ENCODE measurements around the gene RAD54L.

Gene RAD54L

GRCh38 chr1:46205141-46205540 is 42.4 kb upstream of the RAD54L start:
- DNase-seq (ENCODE audit: low read depth, low spot score) = no peak
- H3K4me3 ChIP-seq (ENCODE audit: low read depth, low read length) = no peak overlapping the region
- ChIA-PET POLR2A (no interaction called here), CTCF (interaction anchor here (11.3 kb wide), 1 partner anchor 18 kb away, joined by 102 read pairs; no protein-coding TSS in a partner anchor)
- TF ChIP-seq, protein P1, sequence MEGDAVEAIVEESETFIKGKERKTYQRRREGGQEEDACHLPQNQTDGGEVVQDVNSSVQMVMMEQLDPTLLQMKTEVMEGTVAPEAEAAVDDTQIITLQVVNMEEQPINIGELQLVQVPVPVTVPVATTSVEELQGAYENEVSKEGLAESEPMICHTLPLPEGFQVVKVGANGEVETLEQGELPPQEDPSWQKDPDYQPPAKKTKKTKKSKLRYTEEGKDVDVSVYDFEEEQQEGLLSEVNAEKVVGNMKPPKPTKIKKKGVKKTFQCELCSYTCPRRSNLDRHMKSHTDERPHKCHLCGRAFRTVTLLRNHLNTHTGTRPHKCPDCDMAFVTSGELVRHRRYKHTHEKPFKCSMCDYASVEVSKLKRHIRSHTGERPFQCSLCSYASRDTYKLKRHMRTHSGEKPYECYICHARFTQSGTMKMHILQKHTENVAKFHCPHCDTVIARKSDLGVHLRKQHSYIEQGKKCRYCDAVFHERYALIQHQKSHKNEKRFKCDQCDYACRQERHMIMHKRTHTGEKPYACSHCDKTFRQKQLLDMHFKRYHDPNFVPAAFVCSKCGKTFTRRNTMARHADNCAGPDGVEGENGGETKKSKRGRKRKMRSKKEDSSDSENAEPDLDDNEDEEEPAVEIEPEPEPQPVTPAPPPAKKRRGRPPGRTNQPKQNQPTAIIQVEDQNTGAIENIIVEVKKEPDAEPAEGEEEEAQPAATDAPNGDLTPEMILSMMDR (IDR thresholded peaks at IDR 0.05; ENCODE audit: insufficient read depth, low read length, missing control alignments) = no peak

DNA sequence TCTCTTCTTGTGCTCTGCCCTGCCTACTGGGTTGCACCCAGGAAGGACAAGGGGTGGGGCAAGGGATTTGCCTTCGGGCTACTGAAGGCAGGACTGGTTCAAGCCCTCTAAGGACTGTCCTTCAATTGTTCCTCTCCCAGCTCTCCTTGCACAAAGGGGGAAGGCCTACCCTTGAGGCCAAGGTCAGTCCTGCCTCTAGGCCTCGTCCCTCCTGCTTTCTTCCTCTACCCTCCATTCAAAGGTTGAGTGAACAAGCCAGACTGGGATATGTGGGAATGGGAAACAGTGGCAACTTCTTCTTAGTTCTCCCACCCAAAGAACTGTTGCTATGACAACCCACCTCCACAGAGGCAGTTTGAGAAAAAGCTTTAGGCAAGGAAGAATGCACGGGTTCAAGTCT is 41.8 kb upstream of the RAD54L start:
- ChIA-PET CTCF (interaction anchor here (1.5 to 11.3 kb wide), 2 partner anchors 18 to 170 kb away, joined by 4 to 102 read pairs; no protein-coding TSS in a partner anchor), POLR2A (interaction anchor here (0.6 kb wide), 1 partner anchor 14 kb away, joined by 3 read pairs; no protein-coding TSS in a partner anchor)
- no peak for DNase-seq (ENCODE audit: low read depth, low spot score)
- TF ChIP-seq, protein P1 (IDR thresholded peaks at IDR 0.05; ENCODE audit: insufficient read depth, low read length, missing control alignments) = no peak
- no peak overlapping the region for H3K4me3 ChIP-seq (ENCODE audit: low read depth, low read length)

DNA sequence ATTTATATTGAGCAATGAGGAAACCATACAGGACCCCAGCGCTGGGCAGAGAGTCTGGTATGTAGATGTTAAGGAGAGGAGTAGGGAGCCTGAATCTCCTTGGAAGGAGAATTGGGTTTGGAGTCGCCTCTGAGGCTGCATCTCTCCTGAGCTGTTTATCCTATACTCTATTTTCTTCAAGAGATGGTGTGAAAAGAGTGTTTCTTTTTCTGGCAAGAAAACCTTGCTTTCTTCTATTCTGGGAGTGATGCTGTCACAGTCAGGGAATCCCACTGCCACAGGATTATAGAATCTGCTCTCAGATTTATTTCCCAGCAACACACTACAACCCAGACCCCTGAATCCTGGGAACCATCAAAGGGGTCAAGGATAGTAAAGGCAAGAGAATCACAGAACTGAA is 41.2 kb upstream of the RAD54L start:
- POLR2A ChIA-PET = interaction anchor here (0.6 kb wide), 1 partner anchor 13 kb away, joined by 3 read pairs; no protein-coding TSS in a partner anchor
- CTCF ChIA-PET = interaction anchor here (1.0 to 11.3 kb wide), 3 partner anchors 17 to 170 kb away, joined by 3 to 102 read pairs (median 4); no protein-coding TSS in a partner anchor
- TF ChIP-seq, protein P1 (IDR thresholded peaks at IDR 0.05; ENCODE audit: insufficient read depth, low read length, missing control alignments) = no peak
- no peak overlapping the region for H3K4me3 ChIP-seq (ENCODE audit: low read depth, low read length)
- no peak for DNase-seq (ENCODE audit: low read depth, low spot score)

DNA sequence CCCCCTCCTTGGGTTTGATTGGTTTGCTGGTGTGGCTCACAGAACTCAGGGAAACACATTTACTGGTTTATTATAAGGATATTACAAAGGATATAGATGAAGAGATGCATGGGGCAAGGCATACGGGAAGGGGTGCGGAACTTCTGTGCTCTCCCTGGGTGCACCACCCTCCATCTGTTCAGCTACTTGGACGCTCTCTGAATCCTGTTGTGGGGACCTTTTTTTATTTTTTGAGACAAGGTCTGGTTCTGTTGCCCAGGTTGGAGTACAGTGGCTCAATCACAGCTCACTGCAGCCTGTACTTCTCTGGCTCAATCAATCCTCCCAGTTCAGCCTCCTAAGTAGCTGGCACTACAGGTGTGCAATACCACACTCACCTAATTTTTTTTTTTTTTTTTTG is 37.0 kb upstream of the RAD54L start:
- POLR2A ChIA-PET = no interaction called here
- TF ChIP-seq, protein P1 (IDR thresholded peaks at IDR 0.05; ENCODE audit: insufficient read depth, low read length, missing control alignments) = no peak
- DNase-seq (ENCODE audit: low read depth, low spot score) = no peak
- no peak overlapping the region for H3K4me3 ChIP-seq (ENCODE audit: low read depth, low read length)
- CTCF ChIA-PET = interaction anchor here (1.0 to 6.3 kb wide), 2 partner anchors 11 to 12 kb away, joined by 3 to 72 read pairs; no protein-coding TSS in a partner anchor

GRCh38 chr1:46211051-46211450 is 36.5 kb upstream of the RAD54L start:
- no peak overlapping the region for H3K4me3 ChIP-seq (ENCODE audit: low read depth, low read length)
- TF ChIP-seq, protein P1 (IDR thresholded peaks at IDR 0.05; ENCODE audit: insufficient read depth, low read length, missing control alignments) = no peak
- DNase-seq (ENCODE audit: low read depth, low spot score) = no peak
- ChIA-PET CTCF (interaction anchor here (6.3 kb wide), 1 partner anchor 12 kb away, joined by 72 read pairs; no protein-coding TSS in a partner anchor), POLR2A (no interaction called here)

DNA sequence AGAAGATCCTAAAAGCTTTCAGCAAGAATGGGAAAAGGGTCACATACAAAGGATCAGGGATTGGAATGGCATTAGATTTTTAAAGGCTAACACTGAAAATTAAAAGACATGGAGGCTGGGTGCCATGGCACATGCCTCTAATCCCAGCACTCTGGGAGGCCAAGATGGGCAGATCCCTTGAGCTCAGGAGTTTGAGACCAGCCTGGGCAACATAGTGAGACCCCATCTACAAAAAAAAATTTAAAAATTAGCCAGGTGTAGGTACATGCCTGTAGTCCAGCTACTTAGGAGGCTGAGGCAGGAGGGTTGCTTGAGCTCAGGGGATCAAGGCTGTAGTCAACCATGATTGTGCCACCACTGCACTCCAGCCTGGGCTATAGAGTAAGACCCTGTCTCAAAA is 32.1 kb upstream of the RAD54L start:
- ChIA-PET POLR2A (no interaction called here), CTCF (interaction anchor here (0.8 to 2.7 kb wide), 2 partner anchors 10 to 179 kb away, joined by 3 to 9 read pairs; no protein-coding TSS in a partner anchor)
- TF ChIP-seq, protein P1 (IDR thresholded peaks at IDR 0.05; ENCODE audit: insufficient read depth, low read length, missing control alignments) = no peak
- H3K4me3 ChIP-seq (ENCODE audit: low read depth, low read length) = no peak overlapping the region
- DNase-seq (ENCODE audit: low read depth, low spot score) = no peak

Data from AG04449 (cell line).